OCI-LY1 (cell line): ENCODE results near the gene DES.

Experiments used
- H2AFZ ChIP-seq: fragments of 200-600 bp; sonication (generic), shearing (Covaris generic); 2 replicates; pipeline ENCODE4 v1.6.0; 2014; ENCODE audit warnings: antibody characterized with exemption, mild to moderate bottlenecking, low read length
- H3F3A ChIP-seq: fragments of 200-600 bp; sonication (generic), shearing (Covaris generic); 2 replicates; pipeline ENCODE4 v1.6.0; 2014; ENCODE audit warnings: mild to moderate bottlenecking, antibody characterized with exemption, low read length, moderate library complexity; ENCODE audit not compliant: insufficient read depth
- H3K27ac ChIP-seq: fragments of 200-600 bp; sonication (generic); 2 replicates; pipeline ENCODE4 v1.5.1; 2014; ENCODE audit warnings: low read length, mixed run types, mild to moderate bottlenecking, low read depth; ENCODE audit not compliant: poor library complexity, severe bottlenecking
- H3K27me3 ChIP-seq: fragments of 200-600 bp; sonication (generic); 2 replicates; pipeline ENCODE4 v1.6.0; 2014; ENCODE audit warnings: antibody characterized with exemption, mild to moderate bottlenecking, low read length, moderate library complexity; ENCODE audit not compliant: insufficient read depth
- H3K36me3 ChIP-seq: fragments of 200-600 bp; sonication (generic); 2 replicates; pipeline ENCODE4 v1.6.1; 2014; ENCODE audit warnings: mild to moderate bottlenecking, antibody characterized with exemption, low read length, moderate library complexity, mixed read lengths; ENCODE audit not compliant: insufficient read depth
- H3K4me1 ChIP-seq: fragments of 200-600 bp; sonication (generic); 2 replicates; pipeline ENCODE4 v1.5.1; 2014; ENCODE audit warnings: mild to moderate bottlenecking, low read length, moderate library complexity; ENCODE audit not compliant: insufficient read depth, severe bottlenecking
- H3K4me2 ChIP-seq: fragments of 200-600 bp; sonication (generic), shearing (Covaris generic); 2 replicates; pipeline ENCODE4 v1.6.1; 2014; ENCODE audit warnings: low read length
- H3K4me3 ChIP-seq: fragments of 200-600 bp; sonication (generic); 2 replicates; pipeline ENCODE4 v1.5.1; 2014; ENCODE audit warnings: low read length, low read depth, mild to moderate bottlenecking, mixed read lengths; ENCODE audit not compliant: poor library complexity, severe bottlenecking
- H3K79me2 ChIP-seq: fragments of 200-600 bp; shearing (Covaris generic); 2 replicates; pipeline ENCODE4 v1.6.1; 2016; ENCODE audit warnings: mixed run types, low read length, mixed read lengths; ENCODE audit not compliant: insufficient read depth
- H3K9ac ChIP-seq: fragments of 200-600 bp; sonication (generic), shearing (Covaris generic); 2 replicates; pipeline ENCODE4 v1.6.1; 2014; ENCODE audit warnings: mild to moderate bottlenecking, low read length, mixed read lengths
- H3K9me2 ChIP-seq: fragments of 200-600 bp; sonication (generic), shearing (Covaris generic); 2 replicates; pipeline ENCODE4 v1.6.1; 2014; ENCODE audit warnings: low read depth, mild to moderate bottlenecking, low read length, mixed read lengths
- H3K9me3 ChIP-seq: fragments of 200-600 bp; shearing (Covaris generic); 2 replicates; pipeline ENCODE4 v1.6.1; 2014; ENCODE audit warnings: low read length, mixed read lengths
- H4K20me1 ChIP-seq: fragments of 200-600 bp; sonication (generic), shearing (Covaris generic); 2 replicates; pipeline ENCODE4 v1.6.0; 2016; ENCODE audit warnings: mild to moderate bottlenecking, low read length; ENCODE audit not compliant: insufficient read depth
- EZH2 ChIP-seq: fragments of 200-600 bp; sonication (generic), shearing (Covaris generic); IDR thresholded peaks from 2 replicates; pipeline ENCODE4 v1.8.0; 2017; ENCODE audit warnings: borderline replicate concordance, mixed run types, mild to moderate bottlenecking, antibody characterized with exemption, low read length, moderate library complexity, mixed read lengths
- TF ChIP-seq, protein P1 (sequence below): fragments of 200-600 bp; sonication (generic), shearing (Covaris generic); IDR thresholded peaks from 2 replicates; pipeline ENCODE4 v1.5.1; 2017; ENCODE audit warnings: mild to moderate bottlenecking, antibody characterized with exemption, low read length, moderate library complexity, mixed read lengths

DES gene

GRCh38 chr2:219466816-219467735 is 48.9 kb downstream of the DES start:
- H3K9ac ChIP-seq = no peak overlapping the region
- TF ChIP-seq EZH2 = no peak
- TF ChIP-seq, protein P1, sequence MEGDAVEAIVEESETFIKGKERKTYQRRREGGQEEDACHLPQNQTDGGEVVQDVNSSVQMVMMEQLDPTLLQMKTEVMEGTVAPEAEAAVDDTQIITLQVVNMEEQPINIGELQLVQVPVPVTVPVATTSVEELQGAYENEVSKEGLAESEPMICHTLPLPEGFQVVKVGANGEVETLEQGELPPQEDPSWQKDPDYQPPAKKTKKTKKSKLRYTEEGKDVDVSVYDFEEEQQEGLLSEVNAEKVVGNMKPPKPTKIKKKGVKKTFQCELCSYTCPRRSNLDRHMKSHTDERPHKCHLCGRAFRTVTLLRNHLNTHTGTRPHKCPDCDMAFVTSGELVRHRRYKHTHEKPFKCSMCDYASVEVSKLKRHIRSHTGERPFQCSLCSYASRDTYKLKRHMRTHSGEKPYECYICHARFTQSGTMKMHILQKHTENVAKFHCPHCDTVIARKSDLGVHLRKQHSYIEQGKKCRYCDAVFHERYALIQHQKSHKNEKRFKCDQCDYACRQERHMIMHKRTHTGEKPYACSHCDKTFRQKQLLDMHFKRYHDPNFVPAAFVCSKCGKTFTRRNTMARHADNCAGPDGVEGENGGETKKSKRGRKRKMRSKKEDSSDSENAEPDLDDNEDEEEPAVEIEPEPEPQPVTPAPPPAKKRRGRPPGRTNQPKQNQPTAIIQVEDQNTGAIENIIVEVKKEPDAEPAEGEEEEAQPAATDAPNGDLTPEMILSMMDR = no peak
- no peak overlapping the region for H3K27ac ChIP-seq

GRCh38 chr2:219467736-219468075 is 49.5 kb downstream of the DES start:
- H3K27me3 ChIP-seq = no peaks in the 10 kb centered on the region; the same call in none of the 2 replicates
- H3K9me3 ChIP-seq = no peaks in the 10 kb centered on the region
- H3K9me2 ChIP-seq = no peaks in the 10 kb centered on the region
- H4K20me1 ChIP-seq = no peaks in the 10 kb centered on the region
- H2AFZ ChIP-seq = no peak overlapping the region
- TF ChIP-seq, protein P1 = no peak
- TF ChIP-seq EZH2 = no peak
- H3K4me1 ChIP-seq = no peaks in the 10 kb centered on the region
- no peak overlapping the region for H3K4me3 ChIP-seq
- no peaks in the 10 kb centered on the region for H3K36me3 ChIP-seq
- H3K9ac ChIP-seq = no peak overlapping the region
- no peaks in the 10 kb centered on the region for H3F3A ChIP-seq
- H3K4me2 ChIP-seq = no peak overlapping the region
- H3K79me2 ChIP-seq = no peaks in the 10 kb centered on the region
- H3K27ac ChIP-seq = no peak overlapping the region

More at GRCh38 chr2:219466816-219467735, 48.9 kb downstream of the DES start:
- Histone ChIP-seq H3K9me3 (no peaks in the 10 kb centered on the region), H3K79me2 (no peaks in the 10 kb centered on the region), H2AFZ (no peak overlapping the region), H3K36me3 (no peaks in the 10 kb centered on the region), H4K20me1 (no peaks in the 10 kb centered on the region), H3K4me3 (no peak overlapping the region), H3K27me3 (no peaks in the 10 kb centered on the region; the same call in none of the 2 replicates), H3K9me2 (no peaks in the 10 kb centered on the region), H3F3A (no peaks in the 10 kb centered on the region), H3K4me2 (no peak overlapping the region), H3K4me1 (no peaks in the 10 kb centered on the region)

DNA sequence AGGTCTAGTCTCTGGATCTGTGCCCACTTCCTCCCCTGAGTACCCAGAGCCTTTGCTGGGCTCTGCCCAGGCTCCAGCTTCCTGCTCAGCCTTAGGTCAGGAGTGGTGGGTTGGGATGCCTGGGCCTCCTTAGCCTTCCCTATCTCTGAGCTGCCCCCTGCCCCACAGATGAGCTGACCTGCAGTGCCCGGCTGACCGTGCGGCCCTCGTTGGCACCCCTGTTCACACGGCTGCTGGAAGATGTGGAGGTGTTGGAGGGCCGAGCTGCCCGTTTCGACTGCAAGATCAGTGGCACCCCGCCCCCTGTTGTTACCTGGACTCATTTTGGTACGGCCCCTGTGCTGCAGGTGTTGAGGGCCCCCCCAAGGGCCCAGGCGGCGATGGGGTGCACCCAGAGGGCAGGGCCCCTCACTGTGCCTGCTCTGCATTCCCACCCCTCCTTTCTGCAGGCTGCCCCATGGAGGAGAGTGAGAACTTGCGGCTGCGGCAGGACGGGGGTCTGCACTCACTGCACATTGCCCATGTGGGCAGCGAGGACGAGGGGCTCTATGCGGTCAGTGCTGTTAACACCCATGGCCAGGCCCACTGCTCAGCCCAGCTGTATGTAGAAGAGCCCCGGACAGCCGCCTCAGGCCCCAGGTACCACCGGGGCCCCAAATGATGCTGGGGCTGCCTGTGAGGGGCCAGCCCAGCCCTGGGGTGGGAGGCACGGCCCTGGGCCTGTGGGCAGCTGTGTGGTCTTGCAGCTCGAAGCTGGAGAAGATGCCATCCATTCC is 50.4 kb downstream of the DES start:
- Histone ChIP-seq H3K4me1 (no peaks in the 10 kb centered on the region), H3K36me3 (no peaks in the 10 kb centered on the region), H3K9me2 (no peaks in the 10 kb centered on the region), H3K79me2 (no peaks in the 10 kb centered on the region), H2AFZ (no peak overlapping the region), H3K4me3 (no peak overlapping the region), H3K27ac (no peak overlapping the region), H4K20me1 (no peaks in the 10 kb centered on the region), H3K9ac (no peak overlapping the region), H3K9me3 (no peaks in the 10 kb centered on the region), H3F3A (no peaks in the 10 kb centered on the region), H3K4me2 (no peak overlapping the region), H3K27me3 (no peaks in the 10 kb centered on the region; the same call in none of the 2 replicates)
- TF ChIP-seq EZH2 = no peak
- TF ChIP-seq, protein P1 = no peak
